HepG2 (cell line): ENCODE measurements around the gene LEMD2. TPM values are rescaled to one million over a fixed set of nuclear protein-coding genes. Genes with fewer than 3 reads are reported as not detected.

Source experiments
- ATAC-seq: fragments of 200-7000 bp; cut with Tn5 transposase; 3 replicates; pipeline ENCODE4 v1.9.1; 2020; ENCODE audit warnings: mild to moderate bottlenecking, moderate library complexity
- BruUV-seq: library from RNA; stranded (reverse); fragments of 400-500 nt; replicated peaks from 2 replicates; lab custom pipeline; 2021; lab: Mats Ljungman, UMichigan
- CTCF ChIA-PET: fragments of 300-600 bp; formaldehyde crosslinking; extraction: SDS; loops from one replicate; lab custom pipeline; 2021; ENCODE audit warnings: low total read pairs, inconsistent platforms, low intra/inter-chr PET ratio; lab: Yijun Ruan, JAX
- POLR2A ChIA-PET: fragments of 350-600 bp; sonication (Branson Sonifier 250); formaldehyde crosslinking; loops from one replicate; lab custom pipeline; 2020; ENCODE audit warnings: antibody characterized with exemption, inconsistent platforms; lab: Yijun Ruan, JAX
- DNase-seq: peaks from one replicate; pipeline ENCODE4 v3.0.0-alpha.2; 2015; ENCODE audit warnings: low spot score
- FAIRE-seq: peaks from 3 replicates; lab custom pipeline; 2011; peaks lifted over from hg19 to GRCh38; lab: Jason Lieb, UNC
- H2AFZ ChIP-seq: one replicate; pipeline ENCODE4 v1.6.1; 2011; ENCODE audit warnings: low read length, inconsistent platforms
- H3K27ac ChIP-seq: fragments of 300-600 bp; 3 replicates; pipeline ENCODE4 v1.8.0; 2011; ENCODE audit warnings: mixed run types, mild to moderate bottlenecking, mixed read lengths, low read length, inconsistent platforms; ENCODE audit not compliant: insufficient read depth; ENCODE audit errors: extremely low read length
- H3K27me3 ChIP-seq, 2 experiments: fragments of 200-600 bp in 1 of 2; 2 replicates in 1 of 2; 3 replicates in 1 of 2; pipeline versions ENCODE4 v1.6.0 to v1.8.0; 2011; ENCODE audit warnings: low read length in 2 of 2, mild to moderate bottlenecking in 2 of 2, moderate library complexity in 2 of 2, inconsistent platforms in 1 of 2; ENCODE audit not compliant: insufficient read depth in 2 of 2, control insufficient read depth in 1 of 2
- H3K36me3 ChIP-seq, 2 experiments: fragments of 200-600 bp in 1 of 2; replicated peaks in 1 of 2; 2 replicates in 1 of 2; 3 replicates in 1 of 2; pipeline versions ENCODE4 v1.5.1 to v1.8.0; 2011; ENCODE audit warnings: low read length in 2 of 2, inconsistent platforms in 1 of 2; ENCODE audit not compliant: insufficient read depth in 2 of 2, control insufficient read depth in 1 of 2
- H3K4me1 ChIP-seq: 2 replicates; pipeline ENCODE4 v1.5.1; 2012; ENCODE audit warnings: low read length, inconsistent platforms; ENCODE audit not compliant: insufficient read depth
- H3K4me2 ChIP-seq: 2 replicates; pipeline ENCODE4 v1.6.0; 2011; ENCODE audit warnings: low read depth, low read length, inconsistent platforms
- H3K4me3 ChIP-seq, 3 experiments: fragments of 200-600 bp in 1 of 3; sonication (generic), shearing (Covaris generic) in 1 of 3; replicated peaks in 1 of 3; 2 replicates each; pipeline ENCODE4 v1.5.1; 2011 to 2016; ENCODE audit warnings: low read length in 3 of 3, inconsistent platforms in 2 of 3, low read depth in 2 of 3, mild to moderate bottlenecking in 2 of 3, control low read depth in 1 of 3, mixed read lengths in 1 of 3; ENCODE audit not compliant: insufficient read depth in 1 of 3
- H3K79me2 ChIP-seq: one replicate; pipeline ENCODE4 v1.6.1; 2011; ENCODE audit warnings: low read length, inconsistent platforms; ENCODE audit not compliant: insufficient read depth
- H3K9ac ChIP-seq: 2 replicates; pipeline ENCODE4 v1.6.0; 2011; ENCODE audit warnings: mild to moderate bottlenecking, low read depth, low read length, inconsistent platforms; ENCODE audit not compliant: insufficient read depth
- H3K9me3 ChIP-seq: 2 replicates; pipeline ENCODE4 v1.5.1; 2012; ENCODE audit warnings: mild to moderate bottlenecking, low read length
- H4K20me1 ChIP-seq: 2 replicates; pipeline ENCODE4 v1.6.0; 2011; ENCODE audit warnings: inconsistent platforms, mild to moderate bottlenecking, low read length, moderate library complexity; ENCODE audit not compliant: insufficient read depth
- AKAP8 ChIP-seq: sonication (generic); formaldehyde crosslinking; IDR thresholded peaks from 2 replicates; pipeline ENCODE4 v1.5.1; 2020; ENCODE audit warnings: mild to moderate bottlenecking, missing genetic modification reagents
- BRF2 ChIP-seq: sonication (generic); formaldehyde crosslinking; IDR thresholded peaks from 2 replicates; pipeline ENCODE4 v1.8.1; 2022; ENCODE audit warnings: mild to moderate bottlenecking, missing genetic modification reagents
- CBX2 ChIP-seq, 2 experiments: fragments of 200-600 bp in 1 of 2; sonication (generic); formaldehyde crosslinking in 1 of 2; IDR thresholded peaks; 2 replicates each; pipeline versions ENCODE4 v1.7.0 to v1.8.1; 2018 to 2022; ENCODE audit warnings: low read depth in 2 of 2, low read length in 1 of 2, mild to moderate bottlenecking in 1 of 2, missing genetic modification reagents in 1 of 2
- ERF ChIP-seq: IDR thresholded peaks from 2 replicates; pipeline ENCODE4 v1.6.1; 2018; ENCODE audit warnings: missing biosample characterization, missing genetic modification reagents
- HHEX ChIP-seq: IDR thresholded peaks from 2 replicates; pipeline ENCODE4 v1.6.1; 2016; ENCODE audit warnings: control low read depth
- HOXD1 ChIP-seq: sonication (generic); formaldehyde crosslinking; IDR thresholded peaks from 2 replicates; pipeline ENCODE4 v1.5.0; 2020; ENCODE audit warnings: missing genetic modification reagents
- MAFG ChIP-seq: sonication (generic); formaldehyde crosslinking; IDR thresholded peaks from 2 replicates; pipeline ENCODE4 v1.5.1; 2020; ENCODE audit warnings: mild to moderate bottlenecking, missing genetic modification reagents
- NBN ChIP-seq: fragments of 450-650 bp; conservative IDR thresholded peaks from 2 replicates; pipeline ENCODE4 v1.6.1; 2017
- SAP130 ChIP-seq: IDR thresholded peaks from 2 replicates; pipeline ENCODE4 v1.6.1; 2016; ENCODE audit warnings: low read depth
- ZFP36 ChIP-seq: fragments of 150-350 bp; IDR thresholded peaks from 2 replicates; pipeline ENCODE4 v1.6.1; 2018; ENCODE audit warnings: borderline replicate concordance, low read length, low read depth; ENCODE audit not compliant: partially characterized antibody
- ZNF451 ChIP-seq: sonication (generic); formaldehyde crosslinking; IDR thresholded peaks from 2 replicates; pipeline ENCODE4 v1.5.0; 2020; ENCODE audit warnings: mild to moderate bottlenecking, missing genetic modification reagents
- ZNF776 ChIP-seq: sonication (generic); formaldehyde crosslinking; IDR thresholded peaks from 2 replicates; pipeline ENCODE4 v1.4.0; 2020; ENCODE audit warnings: mild to moderate bottlenecking, missing genetic modification reagents
- ZSCAN12 ChIP-seq: sonication (generic); formaldehyde crosslinking; IDR thresholded peaks from 2 replicates; pipeline ENCODE4 v1.9.0; 2021; ENCODE audit warnings: mild to moderate bottlenecking, missing genetic modification reagents
- ZSCAN21 ChIP-seq: sonication (generic); formaldehyde crosslinking; IDR thresholded peaks from 2 replicates; pipeline ENCODE4 v1.8.0; 2022; ENCODE audit warnings: mild to moderate bottlenecking, missing genetic modification reagents, moderate library complexity, borderline replicate concordance
- WGBS: methylation state at CpG from one replicate; pipeline ENCODE4 v1.1.6; 2017; ENCODE audit warnings: low lambda C conversion rate; 5-methylcytosine and 5-hydroxymethylcytosine counted together
- in situ Hi-C: cut with HindIII; loops from 2 replicates; pipeline ENCODE4 v1.10.0; 2017; ENCODE audit warnings: low pct_unique_long_range_greater_than_20kb; ENCODE audit not compliant: extremely low pct_ligation_motif_present
- intact Hi-C: fragments of 100-400 bp; cut with micrococcal nuclease; formaldehyde crosslinking; loops from one replicate; pipeline ENCODE4 v1.10.0; 2022; ENCODE audit not compliant: unreplicated experiment
- polyA plus RNA-seq, 8 experiments: library from polyadenylated mRNA; depleted of rRNA in 3 of 8; stranded (reverse) in 7 of 8; unstranded in 1 of 8; fragments of >200 nt; fragmentation: Illumina TruSeq in 4 of 8; extraction: Trizol in 4 of 8; gene quantifications; 2 replicates each; pipeline versions ENCODE4 v1.2.1 to v1.2.3, GENCODE V29; 2011 to 2016; ENCODE audit warnings: low read depth in 4 of 8, missing spikeins in 1 of 8, mixed read lengths in 1 of 8; ENCODE audit not compliant: insufficient read depth in 1 of 8
- total RNA-seq, 5 experiments: library from RNA; depleted of rRNA; stranded (reverse); fragments of >200 nt; fragmentation: Illumina TruSeq; extraction: Trizol; gene quantifications; 2 replicates each; pipeline ENCODE4 v1.2.3, GENCODE V29; 2016; ENCODE audit warnings: low read depth in 1 of 5
- TF ChIP-seq, protein P1 (sequence below), 2 experiments: sonication (generic) in 1 of 2; formaldehyde crosslinking in 1 of 2; IDR thresholded peaks; 2 replicates each; pipeline versions ENCODE4 v1.6.1 to v1.9.0; 2014 to 2022; ENCODE audit warnings: antibody characterized with exemption in 1 of 2, borderline replicate concordance in 1 of 2, inconsistent platforms in 1 of 2, low read depth in 1 of 2, missing genetic modification reagents in 1 of 2

LEMD2 gene
- total and polyA plus RNA-seq, 2 of the 13 experiments (the other 11 are each of a cell fraction or from before 2014, with no cell fraction given) = 45.2 to 62.9 TPM

DNA sequence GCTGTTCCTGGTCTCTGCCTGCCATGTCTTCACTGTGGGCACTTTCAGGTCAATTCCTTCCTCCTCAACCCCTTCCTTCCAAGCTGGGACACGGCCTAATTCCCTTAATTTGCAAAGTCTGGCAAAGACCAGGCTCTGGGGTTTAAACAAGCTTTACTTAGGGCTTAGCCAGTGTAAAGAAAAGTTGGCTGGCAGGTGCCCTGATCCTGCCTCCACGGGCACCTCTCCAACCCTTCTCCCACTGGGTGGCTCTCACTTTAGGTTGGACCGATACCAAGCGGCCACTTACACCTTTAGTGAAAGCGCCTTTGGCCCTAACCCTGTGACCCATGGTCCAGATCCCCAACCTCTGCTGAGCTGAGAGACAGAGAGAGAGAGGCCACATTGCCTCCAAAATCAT lies 28.6 kb upstream of the LEMD2 start (continued):
- TF ChIP-seq SAP130 (CRISPR knock-in tag) = no peak
- no peak for TF ChIP-seq ZNF776 (CRISPR knock-in tag)
- TF ChIP-seq HHEX = no peak
- no peak for TF ChIP-seq NBN
- TF ChIP-seq AKAP8 (CRISPR knock-in tag) = no peak
- TF ChIP-seq, protein P1, sequence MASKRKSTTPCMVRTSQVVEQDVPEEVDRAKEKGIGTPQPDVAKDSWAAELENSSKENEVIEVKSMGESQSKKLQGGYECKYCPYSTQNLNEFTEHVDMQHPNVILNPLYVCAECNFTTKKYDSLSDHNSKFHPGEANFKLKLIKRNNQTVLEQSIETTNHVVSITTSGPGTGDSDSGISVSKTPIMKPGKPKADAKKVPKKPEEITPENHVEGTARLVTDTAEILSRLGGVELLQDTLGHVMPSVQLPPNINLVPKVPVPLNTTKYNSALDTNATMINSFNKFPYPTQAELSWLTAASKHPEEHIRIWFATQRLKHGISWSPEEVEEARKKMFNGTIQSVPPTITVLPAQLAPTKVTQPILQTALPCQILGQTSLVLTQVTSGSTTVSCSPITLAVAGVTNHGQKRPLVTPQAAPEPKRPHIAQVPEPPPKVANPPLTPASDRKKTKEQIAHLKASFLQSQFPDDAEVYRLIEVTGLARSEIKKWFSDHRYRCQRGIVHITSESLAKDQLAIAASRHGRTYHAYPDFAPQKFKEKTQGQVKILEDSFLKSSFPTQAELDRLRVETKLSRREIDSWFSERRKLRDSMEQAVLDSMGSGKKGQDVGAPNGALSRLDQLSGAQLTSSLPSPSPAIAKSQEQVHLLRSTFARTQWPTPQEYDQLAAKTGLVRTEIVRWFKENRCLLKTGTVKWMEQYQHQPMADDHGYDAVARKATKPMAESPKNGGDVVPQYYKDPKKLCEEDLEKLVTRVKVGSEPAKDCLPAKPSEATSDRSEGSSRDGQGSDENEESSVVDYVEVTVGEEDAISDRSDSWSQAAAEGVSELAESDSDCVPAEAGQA (IDR thresholded peaks at IDR 0.05; ENCODE audit: low read depth) = no peak
- TF ChIP-seq, protein P1 (CRISPR knock-in tag; IDR thresholded peaks at IDR 0.05; ENCODE audit: borderline replicate concordance) = no peak

GRCh38 chr6:33816911-33817310 lies 28.0 kb upstream of the LEMD2 start:
- Histone ChIP-seq H3K36me3 (no peaks in the 10 kb centered on the region), H3K9me3 (no peaks in the 10 kb centered on the region), H3K9ac (no peak overlapping the region), H3K27me3 (peaks cover 8 to 42% of the 10 kb centered on the region in 2 experiments; a peak in 4 of 5 replicates), H3K27ac (no peak overlapping the region), H3K4me2 (no peak overlapping the region), H3K4me3 (no peak overlapping the region), H3K79me2 (no peaks in the 10 kb centered on the region), H4K20me1 (peaks cover 6% of the 10 kb centered on the region; the same call in 1 of the 2 replicates), H2AFZ (no peak overlapping the region), H3K4me1 (peaks cover 9% of the 10 kb centered on the region)
- CTCF ChIA-PET = no interaction called here
- no peak for ATAC-seq
- BruUV-seq = no TSS peak
- FAIRE-seq = no peak
- intact Hi-C loops = no loop called here
- DNase-seq = no peak
- no peak for TF ChIP-seq ZSCAN12
- no peak for TF ChIP-seq ZFP36
- TF ChIP-seq HOXD1 (CRISPR knock-in tag) = no peak
- no peak for TF ChIP-seq CBX2 (IDR thresholded peaks at IDR 0.05; ENCODE audit: low read depth, low read length)
- TF ChIP-seq CBX2 (CRISPR knock-in tag; IDR thresholded peaks at IDR 0.05; ENCODE audit: low read depth) = no peak
- TF ChIP-seq ERF (CRISPR knock-in tag) = no peak
- TF ChIP-seq BRF2 (CRISPR knock-in tag) = no peak
- TF ChIP-seq ZSCAN21 (CRISPR knock-in tag) = no peak
- no peak for TF ChIP-seq MAFG (CRISPR knock-in tag)
- TF ChIP-seq ZNF451 (CRISPR knock-in tag) = no peak
- POLR2A ChIA-PET = no interaction called here
- in situ Hi-C loops = no loop called here
- 23% methylated on average over 8 of the region's 8 CpGs for WGBS
